HL-60 (cell line): Measurements from ENCODE around the gene MRPL1.
"Not testable (repeated sequence)": the region's sequence is repeated elsewhere in the genome, so short reads cannot be mapped to it uniquely, and the experiment has no call there.

Source experiments
- DNase-seq, 2 experiments: peaks; one replicate each; pipeline ENCODE4 v3.0.0-alpha.2; 2010 to 2020; ENCODE audit warnings: low read depth in 1 of 2, low spot score in 1 of 2
- H3K27ac ChIP-seq: fragments of 250-450 bp; sonication (Bioruptor Pico); replicated peaks from 2 replicates; pipeline ENCODE4 v1.5.1; 2020; ENCODE audit warnings: mild to moderate bottlenecking, moderate library complexity
- H3K27me3 ChIP-seq: fragments of 250-450 bp; sonication (Bioruptor Pico); 2 replicates; pipeline ENCODE4 v1.5.1; 2021; ENCODE audit warnings: mild to moderate bottlenecking, moderate library complexity; ENCODE audit not compliant: insufficient read depth, poor library complexity, severe bottlenecking
- H3K4me3 ChIP-seq: replicated peaks from 2 replicates; pipeline ENCODE4 v1.5.1; 2011; ENCODE audit warnings: mild to moderate bottlenecking, control low read depth, low read length; ENCODE audit not compliant: insufficient read depth
- CTCF ChIP-seq: IDR thresholded peaks from one replicate; pipeline ENCODE4 v1.5.1; 2011; ENCODE audit warnings: low read length, control low read depth, inconsistent platforms; ENCODE audit not compliant: insufficient read depth
- GABPA ChIP-seq: IDR thresholded peaks from 2 replicates; pipeline ENCODE4 v1.6.1; 2012; ENCODE audit warnings: low read depth
- POLR2AphosphoS5 ChIP-seq: IDR thresholded peaks from 2 replicates; pipeline ENCODE4 v1.6.1; 2012; ENCODE audit warnings: low read depth
- REST ChIP-seq: IDR thresholded peaks from 2 replicates; pipeline ENCODE4 v1.6.1; 2012; ENCODE audit warnings: low read depth; ENCODE audit not compliant: insufficient replicate concordance
- SPI1 ChIP-seq: IDR thresholded peaks from 2 replicates; pipeline ENCODE4 v1.6.1; 2012; ENCODE audit warnings: low read depth, mild to moderate bottlenecking, borderline replicate concordance

The MRPL1 gene

GRCh38 chr4:77861495-77861894, 1.1 kb upstream of the MRPL1 start:
- H3K27ac ChIP-seq, result peak overlapping the region; percentile 95
- H3K27me3 ChIP-seq, result no peaks in the 10 kb centered on the region
- TF ChIP-seq SPI1, result no peak
- TF ChIP-seq CTCF, result no peak
- TF ChIP-seq POLR2AphosphoS5, result no peak
- no peak for TF ChIP-seq GABPA
- TF ChIP-seq REST, result no peak
- peak overlapping the region; percentile 44; the same call in 1 of the 2 replicates for H3K4me3 ChIP-seq
- DNase-seq, result no peak

- Histone ChIP-seq H3K27ac (peak overlapping the region; percentile 95), H3K4me3 (peak overlapping the region; percentile 94)
- H3K27me3 ChIP-seq, DNase-seq: not testable (repeated sequence)
Observed at GRCh38 chr4:77863341-77863740, 711 bp downstream of the MRPL1 start.

- TF ChIP-seq POLR2AphosphoS5 (no peak), SPI1 (no peak), CTCF (no peak), REST (no peak), GABPA (no peak)
- Histone ChIP-seq H3K27me3 (no peaks in the 10 kb centered on the region), H3K27ac (no peak overlapping the region), H3K4me3 (no peak overlapping the region)
- DNase-seq, result no peak
Observed at GRCh38 chr4:77865259-77865658, 2.6 kb downstream of the MRPL1 start.

GRCh38 chr4:77872723-77873445, 10.3 kb downstream of the MRPL1 start:
- DNase-seq, result no peak
- no peaks in the 10 kb centered on the region for H3K27me3 ChIP-seq
- no peak overlapping the region for H3K4me3 ChIP-seq
- TF ChIP-seq CTCF (no peak), SPI1 (no peak), POLR2AphosphoS5 (no peak)
- no peak overlapping the region for H3K27ac ChIP-seq
